DND-41 (cell line): Measurements from ENCODE around the gene RAD51B.

Experiments
- ATAC-seq: fragments of 200-7000 bp; cut with Tn5 transposase; 3 replicates; pipeline ENCODE4 v1.9.1; 2021; ENCODE audit warnings: low read depth; ENCODE audit not compliant: insufficient read depth
- DNase-seq: peaks from one replicate; pipeline ENCODE4 v3.0.0-alpha.2; 2020
- H2AFZ ChIP-seq: 2 replicates; pipeline ENCODE4 v1.6.0; 2012; ENCODE audit warnings: low read depth, low read length
- H3K27ac ChIP-seq: 2 replicates; pipeline ENCODE4 v1.5.1; 2012; ENCODE audit warnings: low read length, inconsistent platforms
- H3K27me3 ChIP-seq: fragments of 200-600 bp; sonication (generic); 2 replicates; pipeline ENCODE4 v1.6.0; 2012; ENCODE audit warnings: low read length, mild to moderate bottlenecking, inconsistent platforms; ENCODE audit not compliant: insufficient read depth, poor library complexity
- H3K36me3 ChIP-seq: 2 replicates; pipeline ENCODE4 v1.5.1; 2012; ENCODE audit warnings: low read length, inconsistent platforms; ENCODE audit not compliant: insufficient read depth
- H3K4me1 ChIP-seq: 2 replicates; pipeline ENCODE4 v1.5.1; 2012; ENCODE audit warnings: mild to moderate bottlenecking, low read length; ENCODE audit not compliant: insufficient read depth
- H3K4me2 ChIP-seq: 2 replicates; pipeline ENCODE4 v1.6.0; 2012; ENCODE audit warnings: mild to moderate bottlenecking, moderate library complexity, low read length, inconsistent platforms; ENCODE audit not compliant: insufficient read depth
- H3K4me3 ChIP-seq, 2 experiments: fragments of 200-600 bp in 1 of 2; shearing (Covaris generic) in 1 of 2; 2 replicates each; pipeline ENCODE4 v1.5.1; 2012 to 2016; ENCODE audit warnings: inconsistent platforms in 2 of 2, low read length in 2 of 2, mild to moderate bottlenecking in 2 of 2, low read depth in 1 of 2, moderate library complexity in 1 of 2
- H3K79me2 ChIP-seq: 2 replicates; pipeline ENCODE4 v1.6.0; 2012; ENCODE audit warnings: low read length, inconsistent platforms; ENCODE audit not compliant: insufficient read depth
- H3K9ac ChIP-seq: 2 replicates; pipeline ENCODE4 v1.6.0; 2012; ENCODE audit warnings: low read depth, mild to moderate bottlenecking, inconsistent platforms, low read length, moderate library complexity
- H3K9me3 ChIP-seq: 2 replicates; pipeline ENCODE4 v1.5.1; 2012; ENCODE audit warnings: low read length, moderate library complexity, mild to moderate bottlenecking, inconsistent platforms; ENCODE audit not compliant: insufficient read depth, severe bottlenecking
- H4K20me1 ChIP-seq: 2 replicates; pipeline ENCODE4 v1.6.0; 2012; ENCODE audit warnings: low read length; ENCODE audit not compliant: insufficient read depth
- EZH2 ChIP-seq: IDR thresholded peaks from 3 replicates; pipeline ENCODE4 v1.6.1; 2012; ENCODE audit warnings: borderline replicate concordance, low read depth, mild to moderate bottlenecking, moderate library complexity, low read length, inconsistent platforms; ENCODE audit not compliant: severe bottlenecking
- TF ChIP-seq, protein P1 (sequence below): IDR thresholded peaks from 2 replicates; pipeline ENCODE4 v1.5.1; 2012; ENCODE audit warnings: borderline replicate concordance, low read length, moderate library complexity, mild to moderate bottlenecking; ENCODE audit not compliant: poor library complexity, severe bottlenecking; ENCODE audit errors: extremely low read depth

The RAD51B gene

DNA sequence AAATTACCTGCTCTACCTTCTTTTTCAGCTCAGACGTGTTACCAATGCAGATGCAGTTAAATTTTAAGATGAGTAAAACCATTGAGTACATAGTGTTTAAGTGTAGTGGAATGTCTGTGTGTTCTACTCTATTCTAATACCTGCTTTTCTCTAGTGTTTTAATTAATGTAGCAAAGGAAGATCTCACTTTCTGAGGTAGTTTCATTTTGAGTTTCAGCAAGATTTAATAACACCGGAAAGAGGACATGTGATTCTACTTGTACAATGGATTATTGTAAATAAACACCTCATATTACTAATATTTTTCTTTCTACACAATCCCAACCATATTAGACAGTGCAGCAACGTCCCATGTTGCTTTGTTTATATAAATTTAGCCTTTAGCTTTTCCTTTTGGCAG is 315.4 kb downstream of the RAD51B start:
- no peaks in the 10 kb centered on the region for H3K36me3 ChIP-seq
- DNase-seq: no peak
- H3K4me3 ChIP-seq: no peak overlapping the region
- H3K27me3 ChIP-seq: no peaks in the 10 kb centered on the region
- no peak overlapping the region for H2AFZ ChIP-seq
- H3K4me1 ChIP-seq: no peaks in the 10 kb centered on the region
- TF ChIP-seq, protein P1, sequence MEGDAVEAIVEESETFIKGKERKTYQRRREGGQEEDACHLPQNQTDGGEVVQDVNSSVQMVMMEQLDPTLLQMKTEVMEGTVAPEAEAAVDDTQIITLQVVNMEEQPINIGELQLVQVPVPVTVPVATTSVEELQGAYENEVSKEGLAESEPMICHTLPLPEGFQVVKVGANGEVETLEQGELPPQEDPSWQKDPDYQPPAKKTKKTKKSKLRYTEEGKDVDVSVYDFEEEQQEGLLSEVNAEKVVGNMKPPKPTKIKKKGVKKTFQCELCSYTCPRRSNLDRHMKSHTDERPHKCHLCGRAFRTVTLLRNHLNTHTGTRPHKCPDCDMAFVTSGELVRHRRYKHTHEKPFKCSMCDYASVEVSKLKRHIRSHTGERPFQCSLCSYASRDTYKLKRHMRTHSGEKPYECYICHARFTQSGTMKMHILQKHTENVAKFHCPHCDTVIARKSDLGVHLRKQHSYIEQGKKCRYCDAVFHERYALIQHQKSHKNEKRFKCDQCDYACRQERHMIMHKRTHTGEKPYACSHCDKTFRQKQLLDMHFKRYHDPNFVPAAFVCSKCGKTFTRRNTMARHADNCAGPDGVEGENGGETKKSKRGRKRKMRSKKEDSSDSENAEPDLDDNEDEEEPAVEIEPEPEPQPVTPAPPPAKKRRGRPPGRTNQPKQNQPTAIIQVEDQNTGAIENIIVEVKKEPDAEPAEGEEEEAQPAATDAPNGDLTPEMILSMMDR: no peak
- no peak for TF ChIP-seq EZH2
- H4K20me1 ChIP-seq: no peaks in the 10 kb centered on the region
- no peaks in the 10 kb centered on the region for H3K79me2 ChIP-seq
- no peak for ATAC-seq
- H3K9ac ChIP-seq: no peak overlapping the region
- H3K27ac ChIP-seq: no peak overlapping the region
- no peak overlapping the region for H3K4me2 ChIP-seq
- no peaks in the 10 kb centered on the region for H3K9me3 ChIP-seq

DNA sequence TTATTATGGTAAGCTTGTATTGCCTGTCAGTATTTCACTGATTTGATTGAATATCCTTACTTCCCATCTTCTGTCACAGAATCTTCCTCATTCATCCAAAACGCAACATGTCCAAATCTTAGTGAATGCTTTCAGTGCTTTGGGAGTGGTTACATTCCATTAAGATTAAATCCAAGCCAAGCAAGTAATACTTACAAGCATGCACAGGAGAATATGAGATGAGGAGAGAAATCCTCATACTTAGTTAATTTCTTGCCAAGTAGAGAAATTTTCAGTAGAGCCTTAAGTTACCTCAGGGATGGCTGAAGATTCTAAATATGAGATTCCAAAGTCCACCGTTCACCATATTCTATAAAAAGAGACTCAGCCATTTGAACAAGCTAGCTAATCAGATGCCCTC is 316.0 kb downstream of the RAD51B start:
- Histone ChIP-seq H3K79me2 (no peaks in the 10 kb centered on the region), H3K36me3 (no peaks in the 10 kb centered on the region), H3K4me2 (no peak overlapping the region), H3K4me3 (no peak overlapping the region), H2AFZ (no peak overlapping the region), H3K27ac (no peak overlapping the region), H3K4me1 (no peaks in the 10 kb centered on the region), H3K27me3 (no peaks in the 10 kb centered on the region), H4K20me1 (no peaks in the 10 kb centered on the region), H3K9me3 (no peaks in the 10 kb centered on the region), H3K9ac (no peak overlapping the region)
- DNase-seq (no peak), ATAC-seq (no peak)
- no peak for TF ChIP-seq EZH2
- TF ChIP-seq, protein P1: no peak

DNA sequence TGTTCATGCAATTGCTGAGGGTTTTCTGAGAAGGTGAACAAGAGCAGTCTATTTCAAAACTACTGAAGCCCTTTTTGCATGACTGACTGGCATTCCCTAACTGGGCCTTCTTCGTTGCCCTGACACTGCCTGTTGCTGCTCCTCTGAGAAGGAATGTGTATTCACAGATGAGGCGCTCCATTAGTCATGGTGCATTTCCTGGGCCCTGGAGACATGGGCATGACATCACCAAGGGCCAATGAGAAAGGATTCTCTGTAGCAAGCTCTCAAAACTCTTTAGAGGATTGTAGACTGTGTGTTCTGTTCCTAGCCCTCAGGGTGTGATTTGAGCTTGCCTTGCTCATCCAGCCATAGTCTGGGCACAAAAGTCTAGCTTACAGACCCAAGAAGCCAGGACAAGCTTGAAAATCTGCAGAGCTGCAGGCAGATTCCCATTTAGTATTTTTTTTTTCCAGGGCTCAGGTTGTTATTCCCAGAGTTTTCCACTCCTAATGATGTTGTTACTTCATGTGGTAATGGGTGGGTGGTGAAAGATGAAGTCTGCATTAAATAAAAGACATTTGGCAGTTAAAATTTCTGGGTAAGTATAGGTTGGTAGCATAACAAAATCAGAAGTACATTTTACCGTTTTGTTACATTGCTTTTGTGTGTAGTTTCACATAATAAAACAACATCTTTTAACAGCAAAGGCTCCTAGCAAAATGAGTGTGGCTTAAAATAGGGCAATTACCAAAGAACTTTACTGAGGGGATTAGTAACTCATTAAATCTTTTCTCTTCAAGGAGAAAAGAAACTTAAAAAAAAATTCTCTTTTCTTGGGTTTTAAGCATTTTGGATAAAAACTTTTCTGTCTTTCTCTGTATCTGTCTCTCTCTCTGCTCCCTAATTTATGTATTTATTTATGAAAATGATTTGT is 318.4 kb downstream of the RAD51B start:
- no peaks in the 10 kb centered on the region for H4K20me1 ChIP-seq
- no peaks in the 10 kb centered on the region for H3K9me3 ChIP-seq
- no peak overlapping the region for H3K4me3 ChIP-seq
- peaks cover under 1% of the 10 kb centered on the region for H3K4me1 ChIP-seq
- DNase-seq: peak; percentile 5
- no peak overlapping the region for H3K27ac ChIP-seq
- no peak overlapping the region for H3K9ac ChIP-seq
- H3K4me2 ChIP-seq: no peak overlapping the region
- TF ChIP-seq EZH2: no peak
- TF ChIP-seq, protein P1: no peak
- no peaks in the 10 kb centered on the region for H3K79me2 ChIP-seq
- no peaks in the 10 kb centered on the region for H3K27me3 ChIP-seq
- H2AFZ ChIP-seq: no peak overlapping the region
- H3K36me3 ChIP-seq: no peaks in the 10 kb centered on the region
- ATAC-seq: peak; percentile 52; the same call in 1 of the 3 replicates
